Measurements from ENCODE around the gene FIGNL2. TPM values are rescaled to one million over a fixed set of nuclear protein-coding genes. Genes with fewer than 3 reads are reported as not detected.

Gene FIGNL2
- total and polyA plus RNA-seq, 4 donors = 0.06 to 0.70 (median 0.33) TPM

GRCh38 chr12:51836041-51836826 is 12.3 kb downstream of the FIGNL2 start:
- Histone ChIP-seq H3K27me3 (ENCODE audit: control insufficient read depth in 4 of 4, insufficient read depth in 4 of 4, low read length in 3 of 4) (no peaks in the 10 kb centered on the region), H3K36me3 (ENCODE audit: control insufficient read depth in 4 of 4, insufficient read depth in 3 of 4, low read depth in 1 of 4, low read length in 3 of 4) (no peaks in the 10 kb centered on the region), H3K4me3 (ENCODE audit: low read depth in 1 of 3, low read length in 3 of 3) (no peak overlapping the region), H3K27ac (ENCODE audit: low read depth in 1 of 2, low read length in 2 of 2) (no peak overlapping the region), H3K9me3 (ENCODE audit: control insufficient read depth in 4 of 4, low read length in 3 of 4) (no peaks in the 10 kb centered on the region), H3K4me1 (ENCODE audit: control insufficient read depth in 4 of 4, insufficient read depth in 4 of 4, low read length in 3 of 4) (peaks cover 0 to 5% (median 2%) of the 10 kb centered on the region in 4 donors), H3K9ac (ENCODE audit: low read depth in 1 of 2, low read length in 2 of 2) (no peak overlapping the region)
- TF ChIP-seq TAF1 (conservative IDR thresholded peaks at IDR 0.05) (no peak), REST (IDR thresholded peaks at IDR 0.05) (no peak), JUND (IDR thresholded peaks at IDR 0.05) (no peak), HNF4A (conservative IDR thresholded peaks at IDR 0.05) (no peak), ZBTB33 (IDR thresholded peaks at IDR 0.05) (no peak), EGR1 (IDR thresholded peaks at IDR 0.05; ENCODE audit: low read depth in 2 of 2) (no peak), ATF3 (IDR thresholded peaks at IDR 0.05) (no peak), NR2F2 (IDR thresholded peaks at IDR 0.05) (no peak), RXRA (IDR thresholded peaks at IDR 0.05) (no peak), FOXA1 (IDR thresholded peaks at IDR 0.05) (no peak), GABPA (IDR thresholded peaks at IDR 0.05 in 1 of 2, conservative IDR thresholded peaks at IDR 0.05 in 1 of 2) (no peak), RAD21 (IDR thresholded peaks at IDR 0.05) (no peak), YY1 (IDR thresholded peaks at IDR 0.05) (no peak), FOXA2 (IDR thresholded peaks at IDR 0.05) (no peak), SP1 (IDR thresholded peaks at IDR 0.05) (no peak), HNF4G (IDR thresholded peaks at IDR 0.05) (no peak)
- TF ChIP-seq, protein P1, sequence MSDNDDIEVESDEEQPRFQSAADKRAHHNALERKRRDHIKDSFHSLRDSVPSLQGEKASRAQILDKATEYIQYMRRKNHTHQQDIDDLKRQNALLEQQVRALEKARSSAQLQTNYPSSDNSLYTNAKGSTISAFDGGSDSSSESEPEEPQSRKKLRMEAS (IDR thresholded peaks at IDR 0.05) = no peak
- TF ChIP-seq, protein P2, sequence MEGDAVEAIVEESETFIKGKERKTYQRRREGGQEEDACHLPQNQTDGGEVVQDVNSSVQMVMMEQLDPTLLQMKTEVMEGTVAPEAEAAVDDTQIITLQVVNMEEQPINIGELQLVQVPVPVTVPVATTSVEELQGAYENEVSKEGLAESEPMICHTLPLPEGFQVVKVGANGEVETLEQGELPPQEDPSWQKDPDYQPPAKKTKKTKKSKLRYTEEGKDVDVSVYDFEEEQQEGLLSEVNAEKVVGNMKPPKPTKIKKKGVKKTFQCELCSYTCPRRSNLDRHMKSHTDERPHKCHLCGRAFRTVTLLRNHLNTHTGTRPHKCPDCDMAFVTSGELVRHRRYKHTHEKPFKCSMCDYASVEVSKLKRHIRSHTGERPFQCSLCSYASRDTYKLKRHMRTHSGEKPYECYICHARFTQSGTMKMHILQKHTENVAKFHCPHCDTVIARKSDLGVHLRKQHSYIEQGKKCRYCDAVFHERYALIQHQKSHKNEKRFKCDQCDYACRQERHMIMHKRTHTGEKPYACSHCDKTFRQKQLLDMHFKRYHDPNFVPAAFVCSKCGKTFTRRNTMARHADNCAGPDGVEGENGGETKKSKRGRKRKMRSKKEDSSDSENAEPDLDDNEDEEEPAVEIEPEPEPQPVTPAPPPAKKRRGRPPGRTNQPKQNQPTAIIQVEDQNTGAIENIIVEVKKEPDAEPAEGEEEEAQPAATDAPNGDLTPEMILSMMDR (IDR thresholded peaks at IDR 0.05; ENCODE audit: low read depth, low read length, missing input control) = no peak
- no peak for DNase-seq (ENCODE audit: low spot score)
- WGBS = 81% methylated on average over 13 of the region's 13 CpGs
